GM23338 (cell line): Measurements from ENCODE around the gene RASA3. TPM values are rescaled to one million over a fixed set of nuclear protein-coding genes. Genes with fewer than 3 reads are reported as not detected.

Experiments used
- ATAC-seq: fragments of 200-7000 bp; cut with Tn5 transposase; 3 replicates; pipeline ENCODE4 v1.9.1; 2020
- DNase-seq: peaks from one replicate; pipeline ENCODE4 v3.0.0-alpha.2; 2015; ENCODE audit warnings: low spot score
- H2AFZ ChIP-seq: fragments of 200-600 bp; sonication (generic); 2 replicates; pipeline ENCODE4 v1.8.0; 2016; ENCODE audit warnings: antibody characterized with exemption, mild to moderate bottlenecking, moderate library complexity
- H3F3A ChIP-seq: fragments of 200-600 bp; sonication (generic); replicated peaks from 2 replicates; pipeline ENCODE4 v1.8.0; 2017; ENCODE audit warnings: antibody characterized with exemption, mixed run types, low read depth
- H3K27ac ChIP-seq: fragments of 200-600 bp; sonication (generic); 2 replicates; pipeline ENCODE4 v1.6.1; 2016; ENCODE audit warnings: low read depth
- H3K27me3 ChIP-seq: fragments of 200-600 bp; sonication (generic); 2 replicates; pipeline ENCODE4 v1.8.0; 2016; ENCODE audit warnings: mild to moderate bottlenecking, mixed run types, moderate library complexity; ENCODE audit not compliant: insufficient read depth
- H3K36me3 ChIP-seq: fragments of 200-600 bp; sonication (generic); 2 replicates; pipeline ENCODE4 v1.8.0; 2016; ENCODE audit warnings: mild to moderate bottlenecking; ENCODE audit not compliant: insufficient read depth
- H3K4me1 ChIP-seq: fragments of 200-600 bp; sonication (generic); 2 replicates; pipeline ENCODE4 v1.8.0; 2016; ENCODE audit warnings: mild to moderate bottlenecking, moderate library complexity; ENCODE audit not compliant: insufficient read depth
- H3K4me2 ChIP-seq: fragments of 200-600 bp; sonication (generic); 2 replicates; pipeline ENCODE4 v1.7.1; 2017; ENCODE audit warnings: mixed run types
- H3K4me3 ChIP-seq: fragments of 200-600 bp; sonication (generic); 2 replicates; pipeline ENCODE4 v1.6.1; 2016; ENCODE audit warnings: mixed run types
- H3K79me2 ChIP-seq: fragments of 200-600 bp; sonication (generic); replicated peaks from 2 replicates; pipeline ENCODE4 v1.8.0; 2017; ENCODE audit warnings: mild to moderate bottlenecking; ENCODE audit not compliant: insufficient read depth
- H3K9me2 ChIP-seq: fragments of 200-600 bp; sonication (generic); 2 replicates; pipeline ENCODE4 v1.8.0; 2017; ENCODE audit not compliant: insufficient read depth
- H4K20me1 ChIP-seq: fragments of 200-600 bp; sonication (generic); replicated peaks from 2 replicates; pipeline ENCODE4 v1.8.0; 2017; ENCODE audit warnings: mild to moderate bottlenecking; ENCODE audit not compliant: insufficient read depth
- H3K27ac Mint-ChIP-seq: 2 replicates; pipeline ENCODE4 v1.8.0; 2020; ENCODE audit warnings: inconsistent platforms, mild to moderate bottlenecking, moderate library complexity, mixed read lengths
- H3K27me3 Mint-ChIP-seq: 3 replicates; pipeline ENCODE4 v1.8.0; 2022; ENCODE audit warnings: low read depth, mild to moderate bottlenecking, moderate library complexity, mixed read lengths, inconsistent platforms; ENCODE audit not compliant: insufficient read depth, poor library complexity
- H3K36me3 Mint-ChIP-seq: 3 replicates; pipeline ENCODE4 v1.8.0; 2021; ENCODE audit warnings: low read depth, mild to moderate bottlenecking, inconsistent platforms, moderate library complexity, mixed read lengths
- H3K4me1 Mint-ChIP-seq: 3 replicates; pipeline ENCODE4 v1.8.0; 2020; ENCODE audit warnings: mild to moderate bottlenecking, inconsistent platforms, mixed read lengths
- H3K4me3 Mint-ChIP-seq: 3 replicates; pipeline ENCODE4 v1.8.0; 2021; ENCODE audit warnings: moderate library complexity, mild to moderate bottlenecking, inconsistent platforms, mixed read lengths
- H3K9me3 Mint-ChIP-seq: 3 replicates; pipeline ENCODE4 v1.8.0; 2020; ENCODE audit warnings: moderate library complexity, mild to moderate bottlenecking, inconsistent platforms, mixed read lengths
- CREB1 ChIP-seq: fragments of 250-450 bp; sonication (Bioruptor Pico); IDR thresholded peaks from 2 replicates; pipeline ENCODE4 v1.5.0; 2020; ENCODE audit warnings: low read depth, mild to moderate bottlenecking, moderate library complexity
- CTCF ChIP-seq, 2 experiments: fragments of 200-600 bp in 1 of 2; sonication (generic) in 1 of 2; conservative IDR thresholded peaks; 2 replicates each; pipeline versions ENCODE4 v1.5.1 to v1.6.1; 2016 to 2017; ENCODE audit warnings: antibody characterized with exemption in 2 of 2, low read depth in 2 of 2, mild to moderate bottlenecking in 2 of 2, moderate library complexity in 1 of 2
- JUNB ChIP-seq: IDR thresholded peaks from one replicate; pipeline ENCODE4 v1.6.1; 2016; ENCODE audit warnings: antibody characterized with exemption; ENCODE audit not compliant: unreplicated experiment
- NANOG ChIP-seq: IDR thresholded peaks from 2 replicates; pipeline ENCODE4 v1.6.1; 2016; ENCODE audit warnings: antibody characterized with exemption, borderline replicate concordance
- REST ChIP-seq: IDR thresholded peaks from one replicate; pipeline ENCODE4 v1.6.1; 2018; ENCODE audit warnings: antibody characterized with exemption; ENCODE audit not compliant: unreplicated experiment
- STAT1 ChIP-seq: IDR thresholded peaks from one replicate; pipeline ENCODE4 v1.6.1; 2016; ENCODE audit warnings: antibody characterized with exemption; ENCODE audit not compliant: unreplicated experiment
- ZNF114 ChIP-seq: fragments of 250-450 bp; sonication (Bioruptor Pico); IDR thresholded peaks from 2 replicates; pipeline ENCODE4 v1.5.0; 2020; ENCODE audit warnings: mild to moderate bottlenecking, moderate library complexity
- ZNF331 ChIP-seq: fragments of 250-450 bp; sonication (Bioruptor Pico); IDR thresholded peaks from 2 replicates; pipeline ENCODE4 v1.5.0; 2020; ENCODE audit warnings: low read depth, mild to moderate bottlenecking, moderate library complexity
- polyA plus RNA-seq: library from polyadenylated mRNA; unstranded; fragments of >200 nt; fragmentation: Nextera tagmentation; extraction: Ambion mirVana; gene quantifications from 2 replicates; pipeline ENCODE4 v1.2.1, GENCODE V29; 2016
- total RNA-seq: library from RNA; depleted of rRNA; stranded (reverse); fragments of >200 nt; shearing (Covaris generic); gene quantifications from 2 replicates; pipeline ENCODE4 v1.2.3, GENCODE V29; 2014

The RASA3 gene
- total and polyA plus RNA-seq, 2 experiments from 2014 or later, result 11.2 to 20.7 TPM

- H4K20me1 ChIP-seq, result peaks cover 6% of the 10 kb centered on the region; the same call in 1 of the 2 replicates
- Mint-ChIP-seq H3K4me1 (peaks cover 15% of the 10 kb centered on the region), H3K4me3 (no peak overlapping the region), H3K27ac (no peak overlapping the region), H3K36me3 (peaks cover 25% of the 10 kb centered on the region), H3K27me3 (peaks cover 12% of the 10 kb centered on the region), H3K9me3 (peaks cover 7% of the 10 kb centered on the region)
- DNase-seq, result no peak
- H3K4me2 ChIP-seq, result no peak overlapping the region
- no peaks in the 10 kb centered on the region; the same call in 1 of the 2 replicates for H3K36me3 ChIP-seq
- H3K4me1 ChIP-seq, result no peaks in the 10 kb centered on the region; the same call in 1 of the 2 replicates
- H3K4me3 ChIP-seq, result no peak overlapping the region
- TF ChIP-seq JUNB (no peak), REST (no peak), NANOG (no peak), ZNF331 (CRISPR knock-in tag) (no peak), CTCF (conservative IDR thresholded peaks at IDR 0.05; ENCODE audit: low read depth in 2 of 2) (no peak), STAT1 (no peak), ZNF114 (no peak)
- H3K9me2 ChIP-seq, result no peaks in the 10 kb centered on the region
- no peak overlapping the region for H2AFZ ChIP-seq
- H3K27me3 ChIP-seq, result no peaks in the 10 kb centered on the region
- no peak for ATAC-seq
- H3F3A ChIP-seq, result peaks cover 5% of the 10 kb centered on the region; the same call in 1 of the 2 replicates
- peaks cover 24% of the 10 kb centered on the region for H3K79me2 ChIP-seq
- H3K27ac ChIP-seq, result peak overlapping the region; percentile 50; the same call in 1 of the 2 replicates
Observed at GRCh38 chr13:114073881-114074612, 58.4 kb downstream of the RASA3 start.

GRCh38 chr13:114072421-114072820 lies 60.0 kb downstream of the RASA3 start:
- Histone ChIP-seq H4K20me1 (peaks cover 6% of the 10 kb centered on the region; the same call in 1 of the 2 replicates), H3K27me3 (no peaks in the 10 kb centered on the region), H3K4me2 (no peak overlapping the region), H3K79me2 (peaks cover 11% of the 10 kb centered on the region; the same call in 1 of the 2 replicates), H3K36me3 (no peaks in the 10 kb centered on the region; the same call in 1 of the 2 replicates), H3K4me1 (no peaks in the 10 kb centered on the region; the same call in 1 of the 2 replicates), H3K9me2 (no peaks in the 10 kb centered on the region), H3K27ac (no peak overlapping the region), H3K4me3 (no peak overlapping the region), H2AFZ (no peak overlapping the region), H3F3A (peaks cover 5% of the 10 kb centered on the region; the same call in 1 of the 2 replicates)
- no peak for ATAC-seq
- Mint-ChIP-seq H3K4me3 (no peak overlapping the region), H3K36me3 (peaks cover 25% of the 10 kb centered on the region), H3K27me3 (peaks cover 10% of the 10 kb centered on the region), H3K27ac (no peak overlapping the region), H3K9me3 (peaks cover 7% of the 10 kb centered on the region), H3K4me1 (peaks cover 16% of the 10 kb centered on the region)
- DNase-seq, result no peak
- TF ChIP-seq REST, result no peak
- TF ChIP-seq NANOG, result no peak
- TF ChIP-seq CREB1 (CRISPR knock-in tag), result no peak
